Testis (tissue), 3 donors: Measurements from ENCODE around the gene ATG12. TPM values are rescaled to one million over a fixed set of nuclear protein-coding genes. Genes with fewer than 3 reads are reported as not detected.

Experiments used
- DNase-seq: peaks from one replicate; pipeline ENCODE4 v3.0.0-alpha.2; 2019
- H3K27ac ChIP-seq, 2 donors: fragments of 200-600 bp; sonication (generic); one replicate each; pipeline ENCODE4 v1.5.1; 2019
- H3K27me3 ChIP-seq: fragments of 200-600 bp; sonication (generic); one replicate; pipeline ENCODE4 v1.5.1; 2019
- H3K36me3 ChIP-seq: fragments of 200-600 bp; sonication (generic); one replicate; pipeline ENCODE4 v1.5.1; 2017; ENCODE audit warnings: low read depth; ENCODE audit errors: missing control alignments
- H3K4me1 ChIP-seq: fragments of 200-600 bp; sonication (generic); one replicate; pipeline ENCODE4 v1.5.1; 2019
- H3K4me3 ChIP-seq, 2 donors: fragments of 200-600 bp; sonication (generic); one replicate each; pipeline ENCODE4 v1.5.1; 2017 to 2019
- H3K9me3 ChIP-seq: fragments of 200-600 bp; sonication (generic); one replicate; pipeline ENCODE4 v1.5.1; 2017
- CTCF ChIP-seq, 3 experiments: fragments of 450-650 bp in 2 of 3; fragments of 200-600 bp in 1 of 3; sonication (generic) in 1 of 3; IDR thresholded peaks; one replicate each; pipeline ENCODE4 v1.5.1; 2016 to 2019; ENCODE audit warnings: antibody characterized with exemption in 3 of 3, mild to moderate bottlenecking in 2 of 3, moderate library complexity in 1 of 3
- POLR2A ChIP-seq: fragments of 450-650 bp; IDR thresholded peaks from one replicate; pipeline ENCODE4 v1.6.1; 2017; ENCODE audit warnings: antibody characterized with exemption, mild to moderate bottlenecking, moderate library complexity
- WGBS, 2 donors: methylation state at CpG; one replicate each; pipeline ENCODE4 v1.1.5; 2018; 5-methylcytosine and 5-hydroxymethylcytosine counted together
- intact Hi-C: fragments of 100-400 bp; cut with DNase I; formaldehyde crosslinking; loops from one replicate; pipeline ENCODE4 v1.15.1; 2023; ENCODE audit warnings: low total_unique reads
- polyA plus RNA-seq: library from polyadenylated mRNA; stranded (reverse); fragments of 350-450 nt; fragmentation: Illumina TruSeq; extraction: RNeasy Lipid Tissue Mini Kit (QIAGEN cat#74804); gene quantifications from one replicate; pipeline ENCODE4 v1.2.3, GENCODE V29; 2014; ENCODE audit warnings: low read depth, low replicate concordance; ENCODE audit not compliant: insufficient read depth
- total RNA-seq, 2 donors: library from RNA; depleted of rRNA; stranded (reverse); fragments of >200 nt; gene quantifications; one replicate each; pipeline ENCODE4 v1.2.3, GENCODE V29; 2016

ATG12 gene
- total and polyA plus RNA-seq, 3 donors from 2014 or later, result 49.7 to 65.8 (median 50.5) TPM

- no peaks in the 10 kb centered on the region for H3K27me3 ChIP-seq
- WGBS, 2 donors, result 51 to 53% methylated on average over 6 of the region's 6 CpGs
- no peak for DNase-seq
- H3K4me3 ChIP-seq, result no peak overlapping the region
- intact Hi-C loops, result no loop called here
- no peaks in the 10 kb centered on the region for H3K9me3 ChIP-seq
- H3K4me1 ChIP-seq, result peaks cover 21% of the 10 kb centered on the region
- H3K36me3 ChIP-seq, result no peaks in the 10 kb centered on the region
- H3K27ac ChIP-seq, result peak overlapping the region in 1 of 2 donors; percentile 93
- no peak for TF ChIP-seq POLR2A
- no peak for TF ChIP-seq CTCF (IDR thresholded peaks at IDR 0.05)
Measured at GRCh38 chr5:115843444-115844130, 2.2 kb upstream of the ATG12 start.

DNA sequence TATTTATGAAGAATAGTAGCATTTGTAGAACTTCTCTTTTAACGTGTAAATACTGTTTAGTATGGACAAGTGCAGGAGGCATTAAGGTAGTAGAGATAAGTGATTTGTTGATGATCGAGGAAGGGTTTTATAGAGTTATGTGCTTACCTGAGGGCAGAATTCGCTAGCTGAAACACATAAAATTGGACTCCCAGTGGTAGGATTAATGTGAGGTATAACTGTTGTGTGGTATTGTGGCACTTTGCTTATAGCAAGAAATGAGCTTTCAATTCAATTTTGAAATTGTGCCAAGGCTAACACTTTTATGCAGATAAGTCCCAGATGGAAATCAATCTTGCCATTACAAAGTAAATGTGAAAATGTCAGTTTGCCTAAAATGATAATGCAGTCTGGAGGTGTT is 1.6 kb upstream of the ATG12 start:
- Histone ChIP-seq H3K4me3 (peak overlapping the region; percentile 71 to 98), H3K36me3 (no peaks in the 10 kb centered on the region), H3K4me1 (peaks cover 23% of the 10 kb centered on the region), H3K9me3 (no peaks in the 10 kb centered on the region), H3K27me3 (no peaks in the 10 kb centered on the region), H3K27ac (peak overlapping the region; percentile 93 to 97)
- 16 to 19% methylated on average over 3 of the region's 3 CpGs for WGBS, 2 donors
- intact Hi-C loops, result no loop called here
- no peak for DNase-seq
- TF ChIP-seq CTCF (IDR thresholded peaks at IDR 0.05) (no peak), POLR2A (no peak)

GRCh38 chr5:115842089-115842935 is 947 bp upstream of the ATG12 start:
- 0 to 2% methylated on average over 22 to 55 of the region's 68 CpGs for WGBS, 2 donors
- Histone ChIP-seq H3K9me3 (no peaks in the 10 kb centered on the region), H3K4me3 (peak overlapping the region; percentile 71 to 98), H3K27me3 (no peaks in the 10 kb centered on the region), H3K4me1 (peaks cover 23% of the 10 kb centered on the region), H3K27ac (peak overlapping the region; percentile 93 to 97), H3K36me3 (no peaks in the 10 kb centered on the region)
- TF ChIP-seq POLR2A, result no peak
- peak in 2 of 3 experiments; percentile 2 to 24 for TF ChIP-seq CTCF (IDR thresholded peaks at IDR 0.05)
- DNase-seq, result peak; percentile 46
- intact Hi-C loops, result no loop called here

- 1 to 5% methylated on average over 5 of the region's 5 CpGs for WGBS, 2 donors
- H3K4me3 ChIP-seq, result peak overlapping the region; percentile 71 to 98
- H3K36me3 ChIP-seq, result no peaks in the 10 kb centered on the region
- TF ChIP-seq POLR2A (no peak), CTCF (IDR thresholded peaks at IDR 0.05) (no peak)
- H3K27ac ChIP-seq, result peak overlapping the region; percentile 93 to 97
- no peaks in the 10 kb centered on the region for H3K27me3 ChIP-seq
- no peak for DNase-seq
- H3K9me3 ChIP-seq, result no peaks in the 10 kb centered on the region
- intact Hi-C loops, result no loop called here
- H3K4me1 ChIP-seq, result peaks cover 23% of the 10 kb centered on the region
Measured at GRCh38 chr5:115840873-115841272, 492 bp downstream of the ATG12 start.
